Adrenal gland (tissue), 12 donors: Measurements from ENCODE around the gene OPCML. TPM values are rescaled to one million over a fixed set of nuclear protein-coding genes. Genes with fewer than 3 reads are reported as not detected.

Experiments
- DNase-seq, 7 donors: peaks; one replicate each; pipeline ENCODE4 v3.0.0-alpha.2; 2019 to 2020
- H3K27ac ChIP-seq, 5 donors: fragments of 200-600 bp; sonication (generic) in 4 of 5; 1 replicate in 3 of 5; 2 replicates in 2 of 5; pipeline versions ENCODE4 v1.5.1 to v1.8.0; 2016 to 2020; ENCODE audit warnings: mild to moderate bottlenecking in 1 of 5
- H3K27me3 ChIP-seq: fragments of 200-600 bp; 2 replicates; pipeline ENCODE4 v1.8.0; 2021
- H3K36me3 ChIP-seq, 2 donors: fragments of 200-600 bp; replicated peaks in 1 of 2; 1 replicate in 1 of 2; 2 replicates in 1 of 2; pipeline versions ENCODE4 v1.5.1 to v1.8.0; 2018 to 2022
- H3K4me1 ChIP-seq, 2 donors: fragments of 200-600 bp; replicated peaks in 1 of 2; 1 replicate in 1 of 2; 2 replicates in 1 of 2; pipeline versions ENCODE4 v1.5.1 to v1.8.0; 2018 to 2021
- H3K4me3 ChIP-seq, 4 donors: fragments of 200-600 bp; sonication (generic) in 3 of 4; one replicate each; pipeline ENCODE4 v1.5.1; 2016 to 2018
- H3K9me3 ChIP-seq, 3 donors: fragments of 200-600 bp; sonication (generic) in 1 of 3; replicated peaks in 1 of 3; 1 replicate in 2 of 3; 2 replicates in 1 of 3; pipeline versions ENCODE4 v1.5.1 to v1.8.0; 2016 to 2021
- POLR2A ChIP-seq, 2 donors: fragments of 450-650 bp; IDR thresholded peaks; one replicate each; pipeline ENCODE4 v1.6.1; 2017; ENCODE audit warnings: antibody characterized with exemption in 2 of 2, mild to moderate bottlenecking in 2 of 2, moderate library complexity in 1 of 2
- WGBS, 4 donors: extraction: QIAGEN DNeasy Blood & Tissue Kit in 2 of 4; methylation state at CpG; one replicate each; pipeline versions ENCODE4 v1.1.5 to v1.1.7; 2013 to 2017; 5-methylcytosine and 5-hydroxymethylcytosine counted together
- intact Hi-C, 2 donors: fragments of 100-400 bp; cut with DNase I; formaldehyde crosslinking; loops; one replicate each; pipeline versions ENCODE4 v1.14.1 to v1.15.0; 2022 to 2023
- polyA plus RNA-seq, 3 donors: library from polyadenylated mRNA; stranded (reverse); fragments of 200-250 nt in 2 of 3; fragments of 350-450 nt in 1 of 3; fragmentation: Illumina TruSeq in 1 of 3; extraction: RNeasy Lipid Tissue Mini Kit (QIAGEN cat#74804) in 1 of 3; gene quantifications; one replicate each; pipeline ENCODE4 v1.2.3, GENCODE V29; 2013 to 2014
- total RNA-seq, 9 donors: library from RNA; depleted of rRNA in 4 of 9; stranded (reverse); fragments of >200 nt in 4 of 9; fragments of 120-200 nt in 1 of 9; fragmentation: NEBNext Ultra II Directional in 1 of 9; extraction: Animal tissue kit (Norgen Biotek cat#: 25700) in 1 of 9; gene quantifications; one replicate each; pipeline versions ENCODE4 v1.1.0 to v1.2.4, GENCODE V29; 2013 to 2023
- TF ChIP-seq, protein P1 (sequence below), 6 experiments: fragments of 450-650 bp in 4 of 6; fragments of 200-600 bp in 2 of 6; sonication (generic) in 1 of 6; IDR thresholded peaks; 1 replicate in 5 of 6; 2 replicates in 1 of 6; pipeline versions ENCODE4 v1.5.1 to v1.8.0; 2016 to 2021; ENCODE audit warnings: antibody characterized with exemption in 6 of 6, mild to moderate bottlenecking in 2 of 6, moderate library complexity in 1 of 6
- donor health status: healthy with polysubstance abuse.
- donor health status: Bipolar disorder and iron deficiency.
- donor health status: DM: yes; HTN: yes; CAD: no.
- donor health status: DM: no; HTN: no; CAD: no.
- donor health status: DM: no; HTN: no; CAD: no.
- donor health status: DM: yes; HTN: yes; CAD: no.

Gene OPCML
- total and polyA plus RNA-seq, 12 donors, result 0.10 to 5.5 (median 0.72) TPM; not detected in 5

DNA sequence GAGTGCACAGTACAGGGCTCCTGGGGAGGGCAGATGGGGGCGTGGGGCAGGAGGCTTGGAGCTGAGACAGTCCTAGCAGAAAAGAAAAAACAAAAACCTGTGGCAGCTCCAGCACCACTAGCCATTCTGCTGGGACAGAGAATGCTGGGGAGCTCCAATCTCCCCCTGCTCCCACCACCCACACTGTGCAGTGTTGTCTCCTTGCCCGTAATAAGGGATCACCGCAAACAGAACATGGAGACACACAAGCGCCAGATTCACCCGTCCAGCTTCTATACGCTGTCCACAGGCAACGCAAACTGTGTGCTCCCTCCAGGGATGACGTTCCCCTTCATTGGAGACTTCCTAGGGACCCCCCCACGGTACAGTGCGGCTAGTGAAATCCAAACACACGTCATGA, 31.4 kb downstream of the OPCML start:
- Histone ChIP-seq H3K36me3 (no peaks in the 10 kb centered on the region), H3K4me3 (no peak overlapping the region), H3K4me1 (no peaks in the 10 kb centered on the region), H3K27ac (no peak overlapping the region), H3K27me3 (no peaks in the 10 kb centered on the region), H3K9me3 (no peaks in the 10 kb centered on the region)
- TF ChIP-seq, protein P1, sequence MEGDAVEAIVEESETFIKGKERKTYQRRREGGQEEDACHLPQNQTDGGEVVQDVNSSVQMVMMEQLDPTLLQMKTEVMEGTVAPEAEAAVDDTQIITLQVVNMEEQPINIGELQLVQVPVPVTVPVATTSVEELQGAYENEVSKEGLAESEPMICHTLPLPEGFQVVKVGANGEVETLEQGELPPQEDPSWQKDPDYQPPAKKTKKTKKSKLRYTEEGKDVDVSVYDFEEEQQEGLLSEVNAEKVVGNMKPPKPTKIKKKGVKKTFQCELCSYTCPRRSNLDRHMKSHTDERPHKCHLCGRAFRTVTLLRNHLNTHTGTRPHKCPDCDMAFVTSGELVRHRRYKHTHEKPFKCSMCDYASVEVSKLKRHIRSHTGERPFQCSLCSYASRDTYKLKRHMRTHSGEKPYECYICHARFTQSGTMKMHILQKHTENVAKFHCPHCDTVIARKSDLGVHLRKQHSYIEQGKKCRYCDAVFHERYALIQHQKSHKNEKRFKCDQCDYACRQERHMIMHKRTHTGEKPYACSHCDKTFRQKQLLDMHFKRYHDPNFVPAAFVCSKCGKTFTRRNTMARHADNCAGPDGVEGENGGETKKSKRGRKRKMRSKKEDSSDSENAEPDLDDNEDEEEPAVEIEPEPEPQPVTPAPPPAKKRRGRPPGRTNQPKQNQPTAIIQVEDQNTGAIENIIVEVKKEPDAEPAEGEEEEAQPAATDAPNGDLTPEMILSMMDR (IDR thresholded peaks at IDR 0.05), result no peak
- TF ChIP-seq POLR2A (IDR thresholded peaks at IDR 0.05), result no peak
- DNase-seq, result no peak
- intact Hi-C loops, result no loop called here
- 37 to 64% (median 58%) methylated on average over 6 to 11 of the region's 11 CpGs for WGBS, 4 donors

DNA sequence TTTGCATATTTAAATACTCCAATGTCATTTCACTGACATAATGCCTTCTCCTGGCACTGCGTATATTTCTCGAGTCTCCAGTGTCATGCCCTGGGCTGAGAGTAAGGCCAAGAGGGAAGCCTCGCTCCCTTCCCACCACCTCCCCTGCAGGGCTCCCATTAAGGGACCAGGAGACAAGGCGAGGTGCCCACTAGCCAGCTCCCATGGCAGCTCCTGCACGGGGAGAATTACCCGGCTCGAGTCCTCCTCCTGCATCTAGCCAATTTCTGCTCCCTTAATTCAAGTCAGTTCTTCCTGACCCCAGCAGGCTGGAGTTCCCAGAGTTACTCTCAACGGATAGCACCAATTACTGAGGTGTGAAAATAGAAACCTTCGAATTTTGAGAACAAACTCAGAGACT, 31.9 kb downstream of the OPCML start:
- Histone ChIP-seq H3K4me3 (no peak overlapping the region), H3K9me3 (no peaks in the 10 kb centered on the region), H3K27me3 (no peaks in the 10 kb centered on the region), H3K4me1 (no peaks in the 10 kb centered on the region), H3K27ac (no peak overlapping the region), H3K36me3 (no peaks in the 10 kb centered on the region)
- 47 to 55% (median 52%) methylated on average over 9 of the region's 9 CpGs for WGBS, 4 donors
- intact Hi-C loops, result no loop called here
- no peak for TF ChIP-seq POLR2A (IDR thresholded peaks at IDR 0.05)
- TF ChIP-seq, protein P1 (IDR thresholded peaks at IDR 0.05), result no peak
- no peak for DNase-seq

DNA sequence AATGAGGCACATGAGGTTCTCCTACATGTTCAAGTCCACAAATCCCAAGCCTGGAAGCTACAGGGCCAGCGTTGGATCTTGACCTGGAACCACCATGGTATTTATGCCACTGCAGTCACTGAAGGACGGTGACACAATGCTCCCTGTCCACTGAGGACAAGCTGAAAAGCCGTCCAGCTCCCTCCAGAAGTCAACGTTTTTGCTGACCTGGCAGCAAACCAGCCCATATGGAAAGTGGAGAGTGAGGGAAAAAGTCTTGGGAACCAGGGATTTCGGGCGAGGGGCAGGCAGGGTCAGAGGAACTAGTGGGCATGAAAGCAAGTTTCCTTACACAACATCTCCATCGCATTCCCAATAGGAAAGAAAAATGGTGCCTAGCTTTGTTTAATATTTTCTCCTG, 33.3 kb downstream of the OPCML start:
- WGBS, 4 donors, result 77 to 82% (median 78%) methylated on average over 6 to 7 of the region's 7 CpGs
- H3K36me3 ChIP-seq, result no peaks in the 10 kb centered on the region
- H3K4me3 ChIP-seq, result no peak overlapping the region
- H3K27ac ChIP-seq, result no peak overlapping the region
- TF ChIP-seq POLR2A (IDR thresholded peaks at IDR 0.05), result no peak
- TF ChIP-seq, protein P1 (IDR thresholded peaks at IDR 0.05), result no peak
- H3K4me1 ChIP-seq, result no peaks in the 10 kb centered on the region
- no peak for DNase-seq
- intact Hi-C loops, result loop anchor here in 1 of 2 donors (10.0 kb wide), 1 partner anchor 56 kb away; no protein-coding TSS in a partner anchor
- H3K9me3 ChIP-seq, result no peaks in the 10 kb centered on the region
- H3K27me3 ChIP-seq, result no peaks in the 10 kb centered on the region

DNA sequence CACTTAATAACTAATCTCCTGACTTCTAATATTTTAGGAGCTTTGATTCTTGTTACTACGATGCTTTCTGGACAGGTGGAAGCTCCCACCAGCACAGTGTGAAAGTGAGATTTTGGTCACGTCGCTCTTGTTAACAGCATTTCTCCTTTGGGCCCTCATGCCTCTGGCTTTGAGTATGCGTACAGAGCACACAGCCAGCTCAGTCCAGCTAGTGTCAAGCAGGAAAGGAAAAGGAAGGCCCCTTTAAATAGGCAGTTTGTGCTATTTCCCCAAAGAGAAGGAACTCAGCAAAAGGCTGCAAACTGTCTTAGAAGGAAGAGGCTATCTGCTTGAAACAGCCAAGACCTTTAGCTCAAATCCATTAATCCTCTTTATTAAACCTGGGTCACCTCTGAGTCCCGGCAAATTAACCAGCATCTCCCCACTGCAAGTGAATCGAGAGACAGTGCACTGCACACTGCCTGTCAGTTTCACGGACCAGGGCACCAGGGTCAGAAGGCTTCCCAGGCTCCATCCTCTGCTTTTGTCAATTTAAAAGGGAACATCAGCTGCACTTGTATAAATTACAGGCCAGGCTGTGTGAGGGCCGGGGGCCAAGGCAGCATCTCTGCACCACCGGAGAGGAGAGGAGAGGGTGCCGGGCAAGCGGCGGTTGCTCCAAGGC, 34.7 kb downstream of the OPCML start:
- WGBS, 4 donors, result 56 to 66% (median 60%) methylated on average over 11 to 12 of the region's 12 CpGs
- Histone ChIP-seq H3K36me3 (no peaks in the 10 kb centered on the region), H3K27ac (no peak overlapping the region), H3K9me3 (no peaks in the 10 kb centered on the region), H3K27me3 (no peaks in the 10 kb centered on the region), H3K4me3 (no peak overlapping the region), H3K4me1 (no peaks in the 10 kb centered on the region)
- intact Hi-C loops, result loop anchor here in 1 of 2 donors (10.0 kb wide), 1 partner anchor 57 kb away; no protein-coding TSS in a partner anchor
- no peak for TF ChIP-seq POLR2A (IDR thresholded peaks at IDR 0.05)
- TF ChIP-seq, protein P1 (IDR thresholded peaks at IDR 0.05), result no peak
- DNase-seq, result no peak
